Measurements from ENCODE around the gene NPIPB8.
"Not testable (repeated sequence)": the region's sequence is repeated elsewhere in the genome, so short reads cannot be mapped to it uniquely, and the experiment has no call there.

GRCh38 chr16:28614561-28614960, 23.3 kb upstream of the NPIPB8 start:
- TF ChIP-seq CTCF, POLR2A (IDR thresholded peaks at IDR 0.05): not testable (repeated sequence)
